HG03280 (cell line): ENCODE results near the gene ATP6V1F.
"Not testable (repeated sequence)": the region's sequence is repeated elsewhere in the genome, so short reads cannot be mapped to it uniquely, and the experiment has no call there.

ENCODE experiments used
- ATAC-seq: cut with Tn5 transposase; IDR thresholded peaks from one replicate; pipeline ENCODE4 v1.9.1; 2021; ENCODE audit warnings: mild to moderate bottlenecking, moderate library complexity; ENCODE audit not compliant: unreplicated experiment

The ATP6V1F gene

GRCh38 chr7:128894101-128894440 lies 31.4 kb downstream of the ATP6V1F start:
- ATAC-seq = no peak

- no peak for ATAC-seq
Measured at GRCh38 chr7:128895320-128895719, 32.7 kb downstream of the ATP6V1F start.

GRCh38 chr7:128899392-128899791 lies 36.7 kb downstream of the ATP6V1F start:
- no peak for ATAC-seq

GRCh38 chr7:128900237-128900636 lies 37.6 kb downstream of the ATP6V1F start:
- ATAC-seq = no peak

GRCh38 chr7:128902761-128903585 lies 40.3 kb downstream of the ATP6V1F start:
- no peak for ATAC-seq

DNA sequence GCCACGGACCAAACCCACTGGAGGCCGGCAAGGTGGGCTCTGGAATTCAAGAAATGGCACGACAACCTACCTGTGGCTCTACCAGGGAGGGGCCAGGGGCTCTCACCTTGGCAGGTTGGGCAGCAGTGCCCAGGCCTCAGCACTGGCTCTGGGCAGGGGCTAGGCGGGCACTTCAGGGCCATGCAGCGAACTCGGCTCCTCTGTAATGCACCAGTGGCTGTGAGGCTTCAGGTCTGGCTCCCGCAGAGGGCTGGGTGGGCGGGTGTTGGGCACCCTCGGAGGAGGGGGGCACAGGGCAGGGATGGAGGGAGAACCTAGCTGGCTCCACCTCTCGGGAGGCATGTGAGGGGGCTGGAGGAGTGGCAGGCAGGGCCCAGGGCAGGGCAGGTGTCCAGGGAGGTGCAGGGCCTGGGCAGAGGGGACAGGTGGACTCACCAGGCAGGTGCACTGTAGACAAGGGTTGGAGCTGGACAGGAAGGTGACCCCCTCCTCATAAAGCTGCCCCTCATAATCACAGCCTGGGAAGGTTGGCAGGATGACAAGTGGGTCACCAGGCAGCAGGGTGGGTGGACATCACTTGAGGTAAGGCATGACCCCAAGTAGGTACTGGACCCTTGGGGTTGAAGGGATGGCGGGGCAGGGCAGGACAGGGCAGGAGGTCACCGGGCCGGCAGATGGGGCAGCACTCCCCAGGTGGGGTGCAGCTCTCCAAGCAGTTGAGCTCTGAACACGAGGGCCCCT lies 41.1 kb downstream of the ATP6V1F start:
- ATAC-seq = no peak

GRCh38 chr7:128904381-128905197 lies 41.9 kb downstream of the ATP6V1F start:
- ATAC-seq = no peak

DNA sequence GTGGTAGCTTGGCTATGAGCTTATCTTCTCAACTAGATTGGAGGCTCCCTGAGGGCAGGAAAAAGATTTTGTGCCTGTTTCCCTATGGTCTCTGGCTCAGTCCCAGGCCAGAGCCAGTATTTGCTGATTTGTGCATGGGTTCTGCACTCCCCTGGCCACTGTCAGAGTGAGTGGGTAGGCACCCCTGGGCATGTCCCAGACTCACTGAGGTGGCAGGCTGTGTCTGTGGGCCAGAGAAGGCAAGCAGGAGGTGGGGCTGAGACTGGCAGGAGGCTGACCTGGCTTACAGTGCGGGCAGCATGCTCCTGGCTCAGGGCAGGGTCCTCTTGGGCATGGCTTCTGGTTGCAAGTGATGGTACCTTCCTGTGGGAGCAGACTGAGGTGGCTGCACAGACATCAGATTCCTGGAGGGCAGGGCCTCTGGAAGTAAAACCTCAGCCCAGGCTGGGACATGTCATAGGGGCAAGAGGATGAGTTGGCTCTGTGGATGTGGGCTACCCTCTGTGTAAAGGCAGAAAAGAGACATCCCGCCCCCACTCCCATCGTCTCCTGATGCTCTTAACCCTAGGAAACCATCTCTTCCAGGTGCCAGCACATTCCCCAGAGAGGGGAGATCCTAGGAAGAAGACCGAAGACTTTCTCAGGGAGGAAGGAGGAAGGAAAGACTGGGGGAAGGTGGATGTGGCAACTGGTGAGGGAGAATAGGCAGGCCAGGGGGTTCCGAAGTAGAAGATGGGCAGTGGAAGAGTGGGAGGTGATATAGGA lies 43.5 kb downstream of the ATP6V1F start:
- ATAC-seq = no peak

DNA sequence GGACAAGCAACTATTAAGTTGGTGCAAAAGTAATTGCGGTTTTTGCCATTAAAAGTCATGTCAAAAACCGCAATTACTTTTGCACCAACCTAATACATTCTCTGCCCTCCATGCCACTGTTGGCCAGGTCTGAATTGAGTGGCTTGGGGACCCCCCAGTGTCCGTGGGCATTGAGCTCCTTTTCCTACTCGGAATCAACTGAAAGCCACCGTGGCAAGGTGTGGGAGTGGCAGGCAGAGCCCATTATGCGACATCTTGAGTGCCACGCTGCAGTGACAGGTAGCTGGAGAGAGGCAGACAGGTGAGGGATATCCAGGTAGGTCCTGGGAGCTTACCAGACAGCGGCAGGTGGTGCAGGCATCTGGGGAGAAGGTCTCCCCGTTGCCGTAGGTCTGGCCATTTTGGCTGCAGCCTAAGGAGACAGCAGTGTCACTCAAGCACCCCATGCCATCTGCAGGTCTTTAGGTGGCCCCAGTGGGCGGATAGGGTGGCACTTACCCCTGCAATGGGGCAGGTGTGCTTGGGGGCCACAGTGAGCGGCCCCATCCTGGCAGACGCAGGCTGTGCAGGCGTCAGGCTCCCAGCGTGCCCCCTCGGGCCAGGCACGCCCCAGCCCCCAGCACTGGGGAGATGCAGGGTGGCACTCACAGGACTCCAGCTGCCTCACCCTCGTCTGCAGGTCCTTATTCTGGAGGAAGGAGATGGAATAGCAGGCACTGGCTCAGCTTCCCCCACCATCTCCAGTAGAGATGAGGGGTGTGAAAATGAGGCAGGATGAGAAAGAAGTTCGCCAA lies 44.3 kb downstream of the ATP6V1F start:
- no peak for ATAC-seq

DNA sequence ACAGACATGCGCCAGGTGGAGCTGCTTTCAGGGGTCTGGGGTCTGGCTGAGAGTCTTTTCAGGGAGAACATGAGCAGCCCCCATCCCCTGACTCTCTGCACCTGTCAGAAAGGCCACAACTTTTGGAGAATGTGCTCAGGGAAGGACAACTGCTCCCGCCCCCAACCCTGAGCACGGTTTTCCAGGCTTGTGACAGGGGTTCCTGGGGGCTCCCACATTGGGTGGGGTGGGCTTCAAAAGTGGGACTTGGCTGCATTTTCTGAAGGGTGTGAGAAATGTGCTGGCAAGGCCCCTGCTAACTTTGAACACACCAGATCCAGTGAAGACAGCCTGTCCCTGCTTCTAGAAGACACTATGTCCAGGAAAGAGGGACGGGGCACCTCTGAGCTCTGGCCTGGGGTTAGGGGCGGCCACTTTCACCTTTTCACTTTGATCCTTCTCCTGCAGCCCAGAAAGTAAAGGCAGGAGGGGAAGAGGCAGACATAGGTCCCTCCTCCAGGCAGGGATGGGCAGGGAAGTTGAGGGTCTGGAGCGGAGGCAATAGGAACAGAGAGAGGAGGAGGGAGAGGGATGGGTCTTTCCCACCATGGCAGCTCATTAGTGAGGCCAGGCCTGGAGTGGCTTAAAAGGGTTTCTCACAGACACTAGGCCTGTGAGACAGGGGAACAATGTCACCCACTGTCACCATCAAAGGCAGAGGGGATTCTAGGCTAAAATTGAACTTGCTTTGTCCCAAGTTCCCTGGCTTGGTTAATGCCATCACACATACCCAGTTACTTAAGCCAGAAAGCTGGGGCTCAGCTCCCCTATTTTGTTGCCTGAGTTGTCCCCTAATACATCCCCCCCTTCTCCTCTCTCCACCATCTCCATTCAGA lies 46.3 kb downstream of the ATP6V1F start:
- ATAC-seq = no peak

DNA sequence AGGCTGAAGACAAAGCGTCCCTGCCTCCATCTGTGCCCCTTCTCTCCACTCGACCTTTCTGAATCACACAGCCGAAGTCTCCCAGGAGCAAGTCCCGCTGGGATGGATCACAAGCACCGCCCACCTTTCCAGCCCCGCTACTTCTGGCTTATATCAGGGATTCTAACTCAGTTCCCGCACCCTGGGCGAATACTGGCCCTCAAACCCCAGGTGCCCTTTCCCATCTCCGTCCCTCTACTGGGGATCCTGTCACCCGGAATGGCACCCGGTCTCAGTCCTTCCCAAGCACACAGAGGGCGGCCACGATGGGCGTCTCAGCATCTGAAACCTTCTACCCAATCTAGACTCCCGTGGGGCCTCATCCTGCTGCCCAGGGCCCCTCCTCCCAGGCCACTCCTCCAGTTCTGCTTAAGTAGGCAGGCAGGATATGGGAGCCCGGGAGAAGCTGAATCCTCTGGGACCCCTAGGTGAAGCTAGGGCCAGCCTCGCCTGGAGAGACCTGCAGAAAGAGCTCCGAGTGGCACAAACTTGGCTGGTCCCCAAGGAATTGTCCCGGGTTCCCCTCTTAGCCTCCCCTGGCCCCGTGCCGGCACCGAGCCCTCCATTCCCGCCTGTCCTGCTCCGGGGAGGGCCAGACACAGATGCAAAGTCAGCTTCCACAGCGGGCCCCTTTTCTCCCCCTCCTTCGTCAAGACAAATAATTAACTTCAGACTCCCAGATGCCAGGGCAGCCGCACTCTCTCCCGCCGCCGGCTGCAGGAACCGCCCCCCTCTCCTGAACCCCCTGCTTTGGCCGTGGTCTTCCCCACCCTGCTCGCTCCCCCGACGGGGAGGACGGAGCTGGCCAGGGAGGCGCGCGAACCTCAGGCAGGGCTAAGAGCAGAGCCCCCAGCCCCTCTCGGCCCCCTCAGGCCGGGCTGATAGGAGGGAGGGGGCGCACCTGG lies 47.2 kb downstream of the ATP6V1F start:
- no peak for ATAC-seq

- ATAC-seq = no peak
Measured at GRCh38 chr7:128910569-128910945, 47.9 kb downstream of the ATP6V1F start, which contains the start of gene KCP. Gene KCP, minus strand, starts transcription at chr7:128910709. Its CDS starts 33 bp downstream, at chr7:128910676.

- ATAC-seq = no peak
Measured at GRCh38 chr7:128911423-128912031, 48.9 kb downstream of the ATP6V1F start.

- no peak for ATAC-seq
Measured at GRCh38 chr7:128912281-128912680, 49.6 kb downstream of the ATP6V1F start.

DNA sequence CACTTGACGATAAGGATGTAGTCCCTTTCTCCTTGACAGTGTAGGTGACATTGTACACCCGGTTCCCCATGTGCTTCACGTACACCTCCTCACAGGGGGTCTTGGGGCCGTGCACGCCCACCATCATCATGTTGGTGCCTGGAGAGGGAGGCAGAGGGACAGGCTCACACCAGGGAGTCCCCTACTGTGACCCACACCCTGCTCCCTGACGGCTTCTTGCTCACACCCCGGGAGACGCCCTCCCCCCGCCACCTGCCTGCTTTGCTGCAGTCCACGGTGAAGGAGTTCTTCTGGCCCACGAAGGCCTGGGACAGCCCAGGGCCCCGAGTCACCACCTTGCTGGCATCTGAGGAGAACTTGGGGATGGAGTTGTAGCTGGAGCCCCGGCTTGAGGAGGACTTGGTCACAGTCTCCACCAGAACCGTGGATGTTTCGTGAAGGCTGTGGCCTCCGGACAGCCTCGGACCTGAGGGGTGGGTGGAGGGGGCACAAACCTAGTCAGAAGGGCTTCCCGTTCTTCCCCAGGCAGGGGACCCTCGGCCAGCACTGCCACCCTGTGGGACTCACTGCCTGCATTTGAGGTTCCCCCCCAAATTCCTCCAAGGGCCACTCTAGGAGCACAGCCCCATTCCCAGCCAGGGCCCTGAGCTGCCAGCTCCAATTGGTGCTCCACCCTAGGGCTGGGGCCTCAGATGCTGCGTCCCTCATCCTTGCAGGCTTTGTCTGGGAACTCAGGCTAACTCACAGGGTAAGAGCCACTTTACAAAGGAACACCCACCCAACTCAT lies 50.2 kb downstream of the ATP6V1F start:
- not testable (repeated sequence) for ATAC-seq

GRCh38 chr7:128913870-128914565 lies 51.4 kb downstream of the ATP6V1F start:
- ATAC-seq = no peak
